Measurements from ENCODE around the gene BIRC2. TPM values are rescaled to one million over a fixed set of nuclear protein-coding genes. Genes with fewer than 3 reads are reported as not detected.

Gene BIRC2
- total and polyA plus RNA-seq, 2 of the 4 experiments (the other 2 are of a cell fraction), result 48.0 to 204 TPM

DNA sequence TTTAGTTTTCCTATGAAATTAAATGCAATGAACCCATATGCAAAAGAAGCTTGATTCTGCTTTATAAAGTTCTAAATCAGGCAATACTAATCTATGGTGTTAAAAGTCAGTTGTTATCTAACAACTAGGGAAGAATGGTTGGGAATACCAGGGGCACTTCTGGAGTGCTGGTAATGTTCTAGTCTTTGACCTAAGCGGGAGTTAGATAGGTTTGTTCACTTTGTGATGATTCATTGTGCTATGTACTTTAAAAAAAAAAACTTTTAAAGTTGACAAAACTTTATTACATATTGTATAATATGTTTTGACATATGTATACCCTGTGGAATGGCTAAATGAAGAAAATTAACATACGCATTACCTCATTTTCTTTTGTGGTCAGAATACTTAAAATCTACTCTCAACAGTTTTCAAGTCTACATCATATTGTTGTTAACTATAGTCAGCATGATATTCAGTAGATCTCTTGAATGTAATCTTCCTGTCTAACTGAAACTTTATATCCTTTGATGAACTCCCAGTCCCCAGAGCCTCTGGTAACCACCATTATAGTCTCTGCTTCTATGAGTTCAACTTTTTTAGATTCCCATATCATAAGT lies 39.2 kb downstream of the BIRC2 start (continued):
- TF ChIP-seq MAZ (IDR thresholded peaks at IDR 0.05; ENCODE audit: borderline replicate concordance, low read depth, low read length) (no peak), MAFK (IDR thresholded peaks at IDR 0.05; ENCODE audit: low read depth, low read length) (no peak), POLR2A (IDR thresholded peaks at IDR 0.05; ENCODE audit: low read depth, low read length) (no peak)
- TF ChIP-seq, protein P1, sequence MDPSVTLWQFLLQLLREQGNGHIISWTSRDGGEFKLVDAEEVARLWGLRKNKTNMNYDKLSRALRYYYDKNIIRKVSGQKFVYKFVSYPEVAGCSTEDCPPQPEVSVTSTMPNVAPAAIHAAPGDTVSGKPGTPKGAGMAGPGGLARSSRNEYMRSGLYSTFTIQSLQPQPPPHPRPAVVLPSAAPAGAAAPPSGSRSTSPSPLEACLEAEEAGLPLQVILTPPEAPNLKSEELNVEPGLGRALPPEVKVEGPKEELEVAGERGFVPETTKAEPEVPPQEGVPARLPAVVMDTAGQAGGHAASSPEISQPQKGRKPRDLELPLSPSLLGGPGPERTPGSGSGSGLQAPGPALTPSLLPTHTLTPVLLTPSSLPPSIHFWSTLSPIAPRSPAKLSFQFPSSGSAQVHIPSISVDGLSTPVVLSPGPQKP (IDR thresholded peaks at IDR 0.05; ENCODE audit: borderline replicate concordance, low read depth, low read length), result no peak
- TF ChIP-seq, protein P2, sequence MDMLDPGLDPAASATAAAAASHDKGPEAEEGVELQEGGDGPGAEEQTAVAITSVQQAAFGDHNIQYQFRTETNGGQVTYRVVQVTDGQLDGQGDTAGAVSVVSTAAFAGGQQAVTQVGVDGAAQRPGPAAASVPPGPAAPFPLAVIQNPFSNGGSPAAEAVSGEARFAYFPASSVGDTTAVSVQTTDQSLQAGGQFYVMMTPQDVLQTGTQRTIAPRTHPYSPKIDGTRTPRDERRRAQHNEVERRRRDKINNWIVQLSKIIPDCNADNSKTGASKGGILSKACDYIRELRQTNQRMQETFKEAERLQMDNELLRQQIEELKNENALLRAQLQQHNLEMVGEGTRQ (IDR thresholded peaks at IDR 0.05; ENCODE audit: low read depth, low read length), result no peak
